K562 (cell line): Measurements from ENCODE around the gene FN3KRP. TPM values are rescaled to one million over a fixed set of nuclear protein-coding genes. Genes with fewer than 3 reads are reported as not detected.
A peak's percentile ranks its signal among the peaks of the same experiment; 100 is the strongest.

Experiments
- BMI1 ChIP-seq: fragments of 150-350 bp; IDR thresholded peaks from 2 replicates; pipeline ENCODE4 v1.6.1; 2014; ENCODE audit warnings: low read length
- CHAMP1 ChIP-seq: fragments of 450-650 bp; IDR thresholded peaks from 2 replicates; pipeline ENCODE4 v1.6.1; 2016; ENCODE audit warnings: mild to moderate bottlenecking
- CREB1 ChIP-seq, 2 experiments: sonication (generic) in 1 of 2; formaldehyde crosslinking in 1 of 2; IDR thresholded peaks; 2 replicates each; pipeline versions ENCODE4 v1.6.1 to v1.8.0; 2012 to 2022; ENCODE audit warnings: inconsistent platforms in 1 of 2, mild to moderate bottlenecking in 1 of 2, missing genetic modification reagents in 1 of 2, moderate library complexity in 1 of 2
- FOXJ3 ChIP-seq: sonication (generic); formaldehyde crosslinking; IDR thresholded peaks from 2 replicates; pipeline ENCODE4 v1.4.0; 2020; ENCODE audit warnings: mild to moderate bottlenecking, missing genetic modification reagents
- GABPA ChIP-seq: fragments of 200-800 bp; sonication (Bioruptor generic); conservative IDR thresholded peaks from 2 replicates; pipeline ENCODE4 v1.6.1; 2016; ENCODE audit warnings: low read depth, missing genetic modification characterization, missing compliant biosample characterization
- GABPB1 ChIP-seq: sonication (generic); formaldehyde crosslinking; IDR thresholded peaks from 2 replicates; pipeline ENCODE4 v1.8.0; 2022; ENCODE audit warnings: mild to moderate bottlenecking, missing genetic modification reagents
- POLR2A ChIP-seq: fragments of 450-650 bp; conservative IDR thresholded peaks from 2 replicates; pipeline ENCODE4 v1.6.1; 2016
- PRPF4 ChIP-seq: fragments of 200-400 bp; formaldehyde crosslinking; IDR thresholded peaks from one replicate; pipeline ENCODE4 v1.6.1; 2017; ENCODE audit warnings: low read length, low read depth, mild to moderate bottlenecking; ENCODE audit not compliant: insufficient read depth, poor library complexity, severe bottlenecking
- U2AF2 ChIP-seq: fragments of 200-400 bp; formaldehyde crosslinking; optimal IDR thresholded peaks from 2 replicates; pipeline ENCODE3; 2017; ENCODE audit warnings: low read depth, mild to moderate bottlenecking, low read length
- ZNF140 ChIP-seq: fragments of 250-450 bp; sonication (Bioruptor Pico); IDR thresholded peaks from 2 replicates; pipeline ENCODE4 v1.8.0; 2021; ENCODE audit warnings: moderate library complexity, mild to moderate bottlenecking, inconsistent platforms
- ZNF407 ChIP-seq: fragments of 450-650 bp; IDR thresholded peaks from 2 replicates; pipeline ENCODE4 v1.6.1; 2016; ENCODE audit warnings: low read depth
- polyA plus RNA-seq, 8 experiments: library from polyadenylated mRNA; depleted of rRNA in 4 of 8; stranded (reverse) in 5 of 8; unstranded in 3 of 8; fragments of >200 nt; fragmentation: Nextera tagmentation in 2 of 8; fragmentation: Illumina TruSeq in 1 of 8; extraction: Ambion mirVana in 2 of 8; extraction: Trizol in 1 of 8; gene quantifications; 2 replicates each; pipeline versions ENCODE4 v1.2.1 to v1.2.3, GENCODE V29; 2011 to 2014; ENCODE audit warnings: inconsistent platforms in 1 of 8, missing spikeins in 1 of 8
- total RNA-seq, 7 experiments: library from RNA; depleted of rRNA in 6 of 7; stranded (reverse); fragments of >200 nt in 6 of 7; fragmentation: Illumina TruSeq in 2 of 7; extraction: Trizol in 2 of 7; gene quantifications; 2 replicates each; pipeline versions ENCODE4 v1.2.1 to v1.2.3, GENCODE V29; 2011 to 2021; ENCODE audit warnings: low replicate concordance in 1 of 7
- TF ChIP-seq, protein P1 (sequence below): fragments of 250-450 bp; sonication (Bioruptor Pico); IDR thresholded peaks from 2 replicates; pipeline ENCODE4 v1.8.0; 2021; ENCODE audit warnings: moderate library complexity, mild to moderate bottlenecking, inconsistent platforms

The FN3KRP gene
- total and polyA plus RNA-seq, 9 of the 15 experiments (the other 6 are each of a cell fraction or from before 2014, with no cell fraction given): 2.0 to 32.1 (median 24.9) TPM

DNA sequence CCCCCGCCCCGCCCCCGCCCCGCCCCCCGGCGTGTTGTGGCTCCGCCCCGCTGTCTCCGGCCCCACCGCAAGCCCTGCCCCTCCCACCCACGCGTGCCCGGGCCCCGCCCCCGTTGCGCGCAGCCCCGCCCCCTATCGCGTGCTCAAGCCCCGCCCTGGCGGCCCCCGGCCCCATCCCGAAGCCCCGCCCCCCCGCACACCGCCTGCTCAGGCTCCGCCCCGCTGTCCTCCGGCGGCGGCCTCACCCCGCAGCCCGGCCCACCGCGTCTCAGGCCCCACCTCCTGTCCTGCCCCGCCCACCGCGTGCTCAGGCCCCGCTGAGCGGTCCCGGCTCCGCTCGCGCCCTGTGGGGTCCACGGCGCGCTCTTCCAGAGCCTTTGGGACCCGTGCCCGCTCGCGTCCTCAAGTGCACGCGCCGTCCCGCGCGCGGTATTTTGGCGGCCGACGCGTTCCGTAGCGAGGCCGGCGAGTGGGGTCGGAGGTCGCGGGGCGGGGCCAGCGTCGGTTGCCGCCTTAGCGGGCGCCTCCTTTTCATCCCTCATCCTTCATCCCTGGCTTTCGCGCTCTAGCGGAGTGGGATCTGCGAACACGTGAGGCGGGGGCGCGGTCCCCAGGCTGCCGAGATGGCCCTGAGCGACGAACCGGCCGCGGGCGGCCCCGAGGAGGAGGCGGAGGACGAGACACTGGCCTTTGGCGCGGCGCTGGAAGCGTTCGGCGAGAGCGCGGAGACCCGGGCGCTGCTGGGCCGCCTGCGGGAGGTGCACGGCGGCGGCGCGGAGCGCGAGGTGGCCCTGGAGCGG lies 35.3 kb downstream of the FN3KRP start, which contains the start of gene TBCD (continued):
- TF ChIP-seq ZNF407 (peak; percentile 95), CREB1 (IDR thresholded peaks at IDR 0.05) (peak; percentile 39; the same call in 1 of the 2 replicates), CREB1 (CRISPR knock-in tag; IDR thresholded peaks at IDR 0.05) (peak; percentile 86), GABPB1 (CRISPR knock-in tag) (peak; percentile 76; the same call in 1 of the 2 replicates), FOXJ3 (CRISPR knock-in tag) (no peak), BMI1 (no peak), GABPA (no peak; the same call in 1 of the 2 replicates), POLR2A (peak; percentile 58), ZNF140 (CRISPR knock-in tag) (no peak), U2AF2 (no peak), PRPF4 (no peak), CHAMP1 (no peak)
- TF ChIP-seq, protein P1, sequence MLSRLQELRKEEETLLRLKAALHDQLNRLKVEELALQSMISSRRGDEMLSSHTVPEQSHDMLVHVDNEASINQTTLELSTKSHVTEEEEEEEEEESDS (CRISPR knock-in tag): no peak
